Measurements from ENCODE around the gene OLFM2. TPM values are rescaled to one million over a fixed set of nuclear protein-coding genes. Genes with fewer than 3 reads are reported as not detected.

The OLFM2 gene
- total and polyA plus RNA-seq, 9 of the 15 experiments (the other 6 are each of a cell fraction or from before 2014, with no cell fraction given) = 0.10 to 0.33 (median 0.23) TPM; not detected in 4

DNA sequence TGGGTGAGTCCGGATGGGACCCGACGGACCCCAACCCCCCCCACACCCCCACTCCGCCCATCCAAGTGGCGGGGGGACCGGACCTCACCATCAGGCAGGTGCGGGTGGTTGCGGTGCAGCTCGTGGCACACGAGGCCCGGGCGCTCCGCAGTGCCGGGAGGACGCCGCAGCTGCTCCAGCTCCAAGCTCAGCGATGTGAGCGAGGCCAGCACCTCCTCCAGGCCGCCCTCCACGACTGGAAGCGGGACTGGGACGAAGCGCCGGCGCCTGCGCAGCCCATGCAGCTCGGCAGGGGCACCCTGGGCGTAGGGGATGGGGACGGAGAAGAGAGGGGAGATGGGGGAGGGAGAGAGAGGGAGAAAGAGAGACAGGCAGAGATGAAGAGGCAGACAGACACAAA is 30.1 kb upstream of the OLFM2 start (continued):
- TF ChIP-seq, protein P1, sequence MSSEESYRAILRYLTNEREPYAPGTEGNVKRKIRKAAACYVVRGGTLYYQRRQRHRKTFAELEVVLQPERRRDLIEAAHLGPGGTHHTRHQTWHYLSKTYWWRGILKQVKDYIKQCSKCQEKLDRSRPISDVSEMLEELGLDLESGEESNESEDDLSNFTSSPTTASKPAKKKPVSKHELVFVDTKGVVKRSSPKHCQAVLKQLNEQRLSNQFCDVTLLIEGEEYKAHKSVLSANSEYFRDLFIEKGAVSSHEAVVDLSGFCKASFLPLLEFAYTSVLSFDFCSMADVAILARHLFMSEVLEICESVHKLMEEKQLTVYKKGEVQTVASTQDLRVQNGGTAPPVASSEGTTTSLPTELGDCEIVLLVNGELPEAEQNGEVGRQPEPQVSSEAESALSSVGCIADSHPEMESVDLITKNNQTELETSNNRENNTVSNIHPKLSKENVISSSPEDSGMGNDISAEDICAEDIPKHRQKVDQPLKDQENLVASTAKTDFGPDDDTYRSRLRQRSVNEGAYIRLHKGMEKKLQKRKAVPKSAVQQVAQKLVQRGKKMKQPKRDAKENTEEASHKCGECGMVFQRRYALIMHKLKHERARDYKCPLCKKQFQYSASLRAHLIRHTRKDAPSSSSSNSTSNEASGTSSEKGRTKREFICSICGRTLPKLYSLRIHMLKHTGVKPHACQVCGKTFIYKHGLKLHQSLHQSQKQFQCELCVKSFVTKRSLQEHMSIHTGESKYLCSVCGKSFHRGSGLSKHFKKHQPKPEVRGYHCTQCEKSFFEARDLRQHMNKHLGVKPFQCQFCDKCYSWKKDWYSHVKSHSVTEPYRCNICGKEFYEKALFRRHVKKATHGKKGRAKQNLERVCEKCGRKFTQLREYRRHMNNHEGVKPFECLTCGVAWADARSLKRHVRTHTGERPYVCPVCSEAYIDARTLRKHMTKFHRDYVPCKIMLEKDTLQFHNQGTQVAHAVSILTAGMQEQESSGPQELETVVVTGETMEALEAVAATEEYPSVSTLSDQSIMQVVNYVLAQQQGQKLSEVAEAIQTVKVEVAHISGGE (CRISPR knock-in tag; IDR thresholded peaks at IDR 0.05) = no peak
- TF ChIP-seq, protein P2, sequence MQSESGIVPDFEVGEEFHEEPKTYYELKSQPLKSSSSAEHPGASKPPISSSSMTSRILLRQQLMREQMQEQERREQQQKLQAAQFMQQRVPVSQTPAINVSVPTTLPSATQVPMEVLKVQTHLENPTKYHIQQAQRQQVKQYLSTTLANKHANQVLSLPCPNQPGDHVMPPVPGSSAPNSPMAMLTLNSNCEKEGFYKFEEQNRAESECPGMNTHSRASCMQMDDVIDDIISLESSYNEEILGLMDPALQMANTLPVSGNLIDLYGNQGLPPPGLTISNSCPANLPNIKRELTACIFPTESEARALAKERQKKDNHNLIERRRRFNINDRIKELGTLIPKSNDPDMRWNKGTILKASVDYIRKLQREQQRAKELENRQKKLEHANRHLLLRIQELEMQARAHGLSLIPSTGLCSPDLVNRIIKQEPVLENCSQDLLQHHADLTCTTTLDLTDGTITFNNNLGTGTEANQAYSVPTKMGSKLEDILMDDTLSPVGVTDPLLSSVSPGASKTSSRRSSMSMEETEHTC (IDR thresholded peaks at IDR 0.05) = no peak
- TF ChIP-seq, protein P3, sequence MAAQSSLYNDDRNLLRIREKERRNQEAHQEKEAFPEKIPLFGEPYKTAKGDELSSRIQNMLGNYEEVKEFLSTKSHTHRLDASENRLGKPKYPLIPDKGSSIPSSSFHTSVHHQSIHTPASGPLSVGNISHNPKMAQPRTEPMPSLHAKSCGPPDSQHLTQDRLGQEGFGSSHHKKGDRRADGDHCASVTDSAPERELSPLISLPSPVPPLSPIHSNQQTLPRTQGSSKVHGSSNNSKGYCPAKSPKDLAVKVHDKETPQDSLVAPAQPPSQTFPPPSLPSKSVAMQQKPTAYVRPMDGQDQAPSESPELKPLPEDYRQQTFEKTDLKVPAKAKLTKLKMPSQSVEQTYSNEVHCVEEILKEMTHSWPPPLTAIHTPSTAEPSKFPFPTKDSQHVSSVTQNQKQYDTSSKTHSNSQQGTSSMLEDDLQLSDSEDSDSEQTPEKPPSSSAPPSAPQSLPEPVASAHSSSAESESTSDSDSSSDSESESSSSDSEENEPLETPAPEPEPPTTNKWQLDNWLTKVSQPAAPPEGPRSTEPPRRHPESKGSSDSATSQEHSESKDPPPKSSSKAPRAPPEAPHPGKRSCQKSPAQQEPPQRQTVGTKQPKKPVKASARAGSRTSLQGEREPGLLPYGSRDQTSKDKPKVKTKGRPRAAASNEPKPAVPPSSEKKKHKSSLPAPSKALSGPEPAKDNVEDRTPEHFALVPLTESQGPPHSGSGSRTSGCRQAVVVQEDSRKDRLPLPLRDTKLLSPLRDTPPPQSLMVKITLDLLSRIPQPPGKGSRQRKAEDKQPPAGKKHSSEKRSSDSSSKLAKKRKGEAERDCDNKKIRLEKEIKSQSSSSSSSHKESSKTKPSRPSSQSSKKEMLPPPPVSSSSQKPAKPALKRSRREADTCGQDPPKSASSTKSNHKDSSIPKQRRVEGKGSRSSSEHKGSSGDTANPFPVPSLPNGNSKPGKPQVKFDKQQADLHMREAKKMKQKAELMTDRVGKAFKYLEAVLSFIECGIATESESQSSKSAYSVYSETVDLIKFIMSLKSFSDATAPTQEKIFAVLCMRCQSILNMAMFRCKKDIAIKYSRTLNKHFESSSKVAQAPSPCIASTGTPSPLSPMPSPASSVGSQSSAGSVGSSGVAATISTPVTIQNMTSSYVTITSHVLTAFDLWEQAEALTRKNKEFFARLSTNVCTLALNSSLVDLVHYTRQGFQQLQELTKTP (IDR thresholded peaks at IDR 0.05; ENCODE audit: low read depth in 1 of 2, partially characterized antibody in 2 of 2) = no peak
- TF ChIP-seq ZFP36 (IDR thresholded peaks at IDR 0.05; ENCODE audit: low read depth, low read length, partially characterized antibody) (peak; percentile 84), GATA2 (CRISPR knock-in tag; IDR thresholded peaks at IDR 0.05) (no peak), RNF219 (CRISPR knock-in tag; IDR thresholded peaks at IDR 0.05) (no peak), ARNT (IDR thresholded peaks at IDR 0.05) (no peak), RBM22 (IDR thresholded peaks at IDR 0.05; ENCODE audit: low read depth, low read length, poor library complexity, severe bottlenecking) (no peak), RBM25 (IDR thresholded peaks at IDR 0.05; ENCODE audit: low read depth, low read length, severe bottlenecking) (peak; percentile 45), MCM2 (IDR thresholded peaks at IDR 0.05; ENCODE audit: low read depth) (no peak)
